GM21360 (cell line): Measurements from ENCODE around the gene ZNF521.
A peak's percentile ranks its signal among the peaks of the same experiment; 100 is the strongest.

Source experiments
- ATAC-seq: cut with Tn5 transposase; IDR thresholded peaks from one replicate; pipeline ENCODE4 v1.9.1; 2021; ENCODE audit warnings: mild to moderate bottlenecking, moderate library complexity; ENCODE audit not compliant: unreplicated experiment

ZNF521 gene

DNA sequence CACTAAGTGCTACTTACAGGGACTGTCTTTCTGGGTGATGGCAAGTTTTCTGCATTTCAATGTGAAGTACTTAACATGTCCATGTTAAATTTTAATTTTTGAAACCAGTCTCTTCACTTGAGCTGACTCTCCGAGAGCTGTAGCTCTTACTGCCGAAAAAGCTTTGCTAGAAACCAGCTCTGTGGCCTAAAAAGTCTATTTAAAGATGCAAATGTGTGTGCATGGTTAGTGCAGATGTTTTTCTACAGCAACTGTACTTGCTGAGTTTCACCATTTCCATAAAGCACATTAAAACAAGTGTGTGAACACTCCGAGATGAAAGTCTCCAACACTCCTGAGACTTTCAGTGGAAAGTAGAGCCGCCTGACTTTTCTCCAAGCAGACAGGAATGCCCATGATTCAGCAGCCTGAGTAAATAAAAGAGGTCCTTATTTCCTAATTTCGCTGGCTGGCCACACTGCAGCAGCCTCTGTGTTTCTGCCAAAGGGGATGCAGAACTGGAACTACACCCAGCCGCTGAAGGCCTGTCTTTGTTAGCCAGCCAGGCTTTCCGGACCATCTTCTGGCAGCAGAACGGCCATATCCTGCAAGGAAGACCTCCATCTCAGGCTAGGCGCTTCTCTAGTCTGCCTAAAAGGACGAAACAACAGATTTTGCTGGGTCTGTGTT is 121.2 kb downstream of the ZNF521 start:
- no peak for ATAC-seq

DNA sequence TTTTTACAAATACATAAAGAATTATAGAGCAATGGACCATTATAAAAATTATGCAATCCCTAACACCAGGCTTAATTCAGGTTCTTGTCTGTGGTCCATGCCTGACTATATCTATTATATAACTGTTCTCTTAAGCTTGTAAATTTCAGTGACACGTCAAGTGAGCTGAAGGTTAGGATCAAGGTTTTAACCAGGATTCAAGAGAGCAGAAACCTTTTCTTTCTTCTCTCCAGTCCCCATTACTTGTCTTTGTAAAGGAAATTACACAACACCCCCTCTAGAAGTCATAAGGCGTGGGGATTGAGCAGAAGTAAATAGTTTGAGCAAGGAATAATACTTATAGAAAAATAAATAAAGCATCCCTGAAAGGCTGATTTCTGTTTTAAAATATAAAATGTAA is 122.0 kb downstream of the ZNF521 start:
- ATAC-seq = no peak

DNA sequence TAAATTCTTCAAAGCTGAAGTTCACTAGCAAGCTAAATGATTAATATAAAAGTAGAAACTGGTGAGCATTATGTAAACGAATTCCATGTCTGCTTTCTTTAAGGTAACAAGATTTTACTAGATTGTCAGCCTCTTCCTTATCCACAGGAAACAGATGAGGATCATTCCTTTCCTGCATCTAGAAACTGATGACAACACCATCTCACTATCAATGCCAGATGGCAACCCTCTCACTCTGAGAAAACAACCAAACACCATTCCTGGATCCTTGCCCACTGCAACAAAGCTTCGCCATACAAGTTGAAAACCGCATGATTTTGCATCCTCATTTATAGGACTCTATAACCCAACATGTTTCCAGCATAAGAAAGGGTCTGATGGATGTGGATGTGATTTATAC is 122.9 kb downstream of the ZNF521 start:
- ATAC-seq = no peak

DNA sequence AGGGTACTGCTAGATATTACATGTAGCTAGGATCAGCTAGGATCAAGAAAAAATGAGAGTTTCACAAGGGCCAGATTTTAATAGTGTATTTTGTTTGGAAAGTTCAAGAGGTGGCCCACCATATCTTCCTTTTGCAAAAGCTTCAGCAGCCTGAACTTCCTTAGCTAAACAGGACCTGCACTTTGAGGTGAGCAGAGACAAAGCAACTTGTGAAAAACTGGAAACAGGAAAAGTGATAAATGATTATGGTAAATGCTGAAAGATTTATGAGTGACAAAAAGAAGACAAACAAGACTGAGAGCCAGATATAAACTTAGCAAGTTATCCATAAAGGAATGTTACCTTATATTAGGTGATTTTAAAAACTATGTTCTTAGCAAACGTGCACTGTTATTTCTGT is 123.6 kb downstream of the ZNF521 start:
- no peak for ATAC-seq

DNA sequence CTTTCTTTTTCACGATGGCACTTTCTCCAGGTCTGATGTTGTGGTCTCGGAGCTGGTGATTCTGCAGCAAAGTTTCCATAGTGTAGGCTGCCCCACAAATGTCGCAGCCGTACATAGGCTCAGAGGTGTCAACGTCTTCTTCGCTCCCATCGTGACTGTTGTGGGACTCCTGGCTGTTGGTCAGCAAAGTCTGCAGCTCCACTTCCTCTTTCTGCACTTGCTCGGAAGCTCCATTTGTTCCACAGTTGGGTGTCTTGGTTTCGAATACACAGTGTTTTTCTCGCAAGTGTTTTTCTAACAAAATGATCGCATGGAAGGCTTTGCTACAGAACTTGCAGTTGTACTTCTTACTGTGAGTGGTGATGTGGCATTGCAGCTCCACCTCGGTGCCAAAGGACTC is 126.8 kb downstream of the ZNF521 start:
- no peak for ATAC-seq

DNA sequence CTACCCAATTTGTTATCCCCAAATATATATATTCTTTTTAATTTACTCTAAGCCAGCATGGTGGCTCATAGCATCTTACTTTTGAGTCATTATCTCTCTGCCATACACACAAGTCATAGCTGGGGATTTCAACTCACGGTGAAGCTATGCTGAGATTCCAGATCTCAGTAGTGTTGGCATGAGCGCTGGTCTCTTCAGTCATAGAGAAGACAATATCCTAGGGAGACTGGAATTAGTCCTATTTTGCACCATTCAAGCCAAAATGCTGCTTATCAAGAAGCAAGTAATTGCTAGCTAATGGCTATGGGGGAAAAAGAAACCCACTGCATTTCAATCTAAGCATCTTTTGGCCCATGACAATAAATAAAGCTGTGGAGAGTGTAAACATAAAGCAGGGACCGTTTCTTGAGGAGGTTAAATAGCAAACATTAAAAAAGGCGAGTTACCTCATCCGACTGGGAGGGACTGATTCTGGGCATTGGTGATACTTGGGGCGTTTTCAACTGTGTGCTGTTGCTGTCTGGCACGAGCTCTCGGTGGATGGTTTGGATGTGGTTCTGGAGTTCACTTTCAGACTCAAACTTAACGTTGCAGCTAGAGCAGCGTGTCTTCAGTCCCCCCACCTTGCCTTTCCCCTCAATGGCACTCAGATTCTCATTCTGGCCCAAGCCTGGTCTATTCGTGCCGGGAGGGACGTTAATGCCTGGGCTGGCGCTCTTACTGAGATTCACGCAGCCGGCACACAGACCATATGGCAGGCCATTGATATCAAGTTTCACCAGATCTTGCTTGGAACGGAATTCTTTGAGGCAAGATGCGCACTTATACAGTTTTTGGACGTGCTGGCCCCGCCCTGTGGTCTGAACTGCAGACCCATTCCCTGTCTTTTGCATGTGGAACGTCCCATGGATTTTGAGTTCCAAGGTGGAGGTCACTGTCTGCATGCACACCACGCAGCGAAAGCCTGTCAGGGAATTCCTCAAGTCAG is 127.8 kb downstream of the ZNF521 start:
- no peak for ATAC-seq

DNA sequence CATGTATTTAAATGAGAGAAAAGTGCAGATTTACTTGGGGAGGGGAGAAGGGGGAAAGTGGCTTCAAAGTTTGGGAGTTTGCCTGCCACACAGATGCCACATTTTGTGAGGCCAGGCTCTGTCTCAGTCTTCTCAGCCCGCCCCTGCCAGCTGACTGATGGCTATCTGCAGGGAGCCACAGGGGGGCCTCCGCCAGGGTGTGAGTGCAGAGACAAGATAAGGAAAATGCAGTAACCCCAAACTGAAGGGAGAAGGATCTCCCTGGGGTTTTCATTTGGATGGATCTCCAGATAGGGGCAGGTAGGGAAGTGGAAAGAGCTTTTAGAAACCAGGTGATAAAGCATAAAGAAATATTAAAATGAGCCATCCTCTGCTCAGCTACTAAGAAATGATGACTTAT is 128.8 kb downstream of the ZNF521 start:
- no peak for ATAC-seq

DNA sequence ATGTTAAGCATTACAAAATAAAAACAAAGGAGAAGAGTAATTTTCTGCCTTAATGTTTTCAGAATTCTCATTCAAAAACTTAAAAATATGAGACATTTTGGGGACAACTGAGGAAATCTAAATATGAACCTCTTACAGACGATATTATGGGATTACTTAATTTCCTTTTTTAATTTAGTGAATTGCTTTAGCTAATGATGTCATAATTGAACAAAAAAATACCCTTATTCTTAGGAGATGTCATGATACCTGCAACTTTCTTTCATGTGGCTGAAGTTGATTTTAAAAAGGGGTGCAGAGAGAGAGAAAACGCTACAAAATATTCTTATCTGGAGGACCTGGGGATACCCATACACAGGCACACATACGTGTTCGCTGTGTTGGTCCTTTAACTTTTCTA is 129.3 kb downstream of the ZNF521 start:
- no peak for ATAC-seq

DNA sequence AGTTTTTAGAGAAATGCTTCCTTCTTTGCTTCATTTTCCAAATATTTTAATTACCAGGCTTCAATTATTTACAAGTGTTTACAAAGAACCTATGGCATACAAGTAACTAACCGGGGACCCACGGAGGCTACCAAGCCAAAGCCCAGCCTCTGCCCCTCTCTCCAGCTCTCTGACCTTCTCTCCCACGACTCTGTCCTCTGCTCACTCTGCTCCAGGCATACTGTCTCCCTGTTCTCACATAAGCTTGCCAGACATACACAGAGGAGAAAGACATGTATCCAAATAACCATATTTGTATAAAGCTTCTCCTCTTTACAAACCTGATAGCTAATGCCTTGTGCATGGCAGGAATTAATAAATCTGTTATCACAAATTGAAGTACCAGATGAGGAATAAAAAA is 141.3 kb downstream of the ZNF521 start:
- no peak for ATAC-seq

DNA sequence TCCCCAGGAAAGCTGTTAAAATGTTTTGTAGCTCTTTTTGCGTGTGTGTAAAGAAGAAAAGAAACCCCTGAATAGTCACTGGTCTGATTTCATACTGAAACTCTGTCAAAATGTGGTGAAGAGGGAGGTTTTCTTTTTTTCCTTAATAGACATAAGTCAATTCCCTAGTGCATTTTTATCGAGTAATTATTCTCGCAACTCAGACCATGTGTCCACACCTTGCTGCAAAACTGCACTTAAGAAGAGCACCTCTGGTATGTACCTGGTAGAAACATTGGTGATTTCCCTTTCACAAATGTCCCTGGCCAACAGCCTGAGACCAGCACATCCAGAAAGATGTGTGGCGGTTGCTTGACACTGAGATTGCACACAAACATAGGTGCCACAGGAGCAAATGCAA is 159.9 kb downstream of the ZNF521 start:
- no peak for ATAC-seq

DNA sequence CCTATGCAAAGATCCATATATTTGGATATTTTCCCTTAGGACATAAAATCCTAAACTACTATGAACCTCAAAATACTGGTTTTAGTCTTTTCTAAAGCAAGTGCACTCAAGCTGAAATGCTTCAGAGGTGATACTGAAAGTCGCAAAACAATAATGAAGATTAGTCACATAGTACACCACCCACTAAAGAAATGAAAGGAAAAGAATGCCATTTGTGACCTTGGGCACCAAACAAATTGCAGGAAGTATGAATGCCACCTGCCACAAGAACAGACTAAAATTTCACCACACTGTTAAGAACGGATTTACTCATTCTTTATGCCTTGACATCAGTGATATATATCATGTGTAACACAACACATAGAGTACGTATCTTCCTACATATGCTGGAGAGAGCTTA is 161.5 kb downstream of the ZNF521 start:
- ATAC-seq = peak; percentile 67

DNA sequence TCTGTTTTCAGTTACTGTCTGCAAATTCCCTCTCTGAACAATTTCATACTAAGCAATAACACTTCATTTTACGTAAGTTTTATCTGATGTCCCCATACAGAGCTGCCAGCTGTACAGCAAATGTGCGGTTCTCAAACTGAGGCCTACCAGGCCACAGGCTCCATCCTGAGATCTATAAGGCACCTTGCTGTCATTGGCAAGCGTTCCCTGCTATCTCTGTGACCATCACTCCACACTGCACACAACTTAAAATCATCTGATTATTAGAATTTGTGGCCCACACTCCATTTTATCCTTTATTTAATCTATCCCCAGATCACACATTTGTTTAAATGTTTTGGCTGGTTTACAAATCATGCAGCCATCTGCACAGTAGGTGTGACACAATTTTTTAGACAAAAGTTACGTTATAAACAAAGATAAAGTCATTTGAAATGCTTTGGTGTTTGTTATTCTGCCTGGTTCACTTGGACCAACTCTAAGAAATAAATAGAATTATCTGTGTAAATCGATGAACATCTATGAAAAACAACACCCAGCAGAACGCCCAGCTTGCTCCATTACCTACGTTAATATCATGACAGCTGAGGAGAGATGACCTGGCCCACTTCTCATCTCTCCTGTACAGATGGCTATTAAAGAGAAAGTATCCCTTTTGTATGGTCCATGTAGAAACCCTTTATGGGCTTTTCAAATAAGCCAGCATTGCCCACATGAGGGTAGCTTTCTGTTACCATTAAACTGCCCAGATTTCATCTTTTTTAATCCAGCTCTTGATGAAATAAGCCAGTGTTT is 162.4 kb downstream of the ZNF521 start:
- ATAC-seq = no peak

DNA sequence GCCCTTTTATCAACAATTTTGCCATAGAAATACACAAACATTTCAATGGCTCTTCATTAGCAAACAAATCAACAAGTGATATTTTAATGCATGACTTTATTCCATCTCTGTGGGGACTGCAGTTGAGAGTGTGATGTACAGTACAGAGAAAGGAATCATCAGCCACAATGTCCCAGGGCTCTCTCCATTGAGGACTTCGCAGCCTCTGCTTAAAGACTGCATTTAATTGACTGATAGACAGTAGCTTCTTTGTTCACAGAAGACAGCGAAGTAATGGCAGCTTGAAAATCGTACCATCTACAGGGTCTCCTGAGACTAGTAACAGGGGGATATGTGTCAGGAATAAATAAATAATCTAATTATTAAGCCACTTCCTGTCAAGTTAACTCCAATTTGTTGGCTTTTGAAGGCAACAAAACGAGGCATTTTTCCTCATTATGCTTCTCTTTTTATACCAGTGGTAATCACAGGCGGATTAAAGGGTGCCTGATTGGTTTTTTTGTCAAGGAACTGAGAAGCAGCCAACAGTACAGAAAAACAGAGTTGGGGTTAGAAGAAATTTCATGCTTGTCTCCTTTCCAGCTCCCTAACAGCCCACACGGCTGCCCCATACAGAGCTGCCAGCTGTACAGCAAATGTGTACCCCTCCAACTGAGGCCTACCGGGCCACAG is 164.3 kb downstream of the ZNF521 start:
- no peak for ATAC-seq

DNA sequence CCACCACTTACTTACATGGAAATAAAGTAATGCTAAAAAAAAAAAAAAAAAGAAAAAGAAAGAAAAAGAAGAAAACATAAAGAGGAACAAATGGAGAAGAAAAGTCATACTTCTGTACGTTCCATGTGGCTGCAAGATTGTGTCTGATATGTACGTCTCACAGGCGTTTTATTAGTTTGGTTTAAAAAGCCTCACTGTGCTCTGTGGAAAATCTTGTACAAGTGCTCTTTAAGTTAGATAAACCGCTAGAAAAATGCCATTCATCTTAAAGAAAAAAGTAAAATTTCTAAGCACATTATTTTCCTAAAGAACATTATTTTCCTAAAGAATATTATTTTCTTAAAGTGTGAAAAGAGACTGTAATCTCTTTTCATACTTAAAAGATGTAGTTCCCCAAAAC is 165.1 kb downstream of the ZNF521 start:
- ATAC-seq = no peak

DNA sequence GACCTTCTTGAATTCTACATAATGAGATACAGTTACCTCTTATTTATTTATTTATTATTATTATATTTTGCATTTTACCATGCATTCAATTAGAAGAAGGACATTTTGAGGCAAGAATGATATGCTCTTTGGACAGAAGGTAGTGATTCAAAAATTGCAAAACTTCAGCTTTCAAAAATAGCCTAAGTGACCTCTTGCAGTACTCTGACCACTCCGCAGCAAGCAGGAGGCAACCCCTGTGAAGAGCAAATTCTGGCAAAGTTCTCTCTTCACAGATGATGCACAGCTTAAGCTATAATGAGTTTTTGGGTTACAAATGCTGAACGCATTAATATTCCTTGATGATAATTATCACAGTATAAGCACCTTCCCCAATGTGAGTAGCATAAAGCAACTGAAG is 170.0 kb downstream of the ZNF521 start:
- ATAC-seq = no peak

DNA sequence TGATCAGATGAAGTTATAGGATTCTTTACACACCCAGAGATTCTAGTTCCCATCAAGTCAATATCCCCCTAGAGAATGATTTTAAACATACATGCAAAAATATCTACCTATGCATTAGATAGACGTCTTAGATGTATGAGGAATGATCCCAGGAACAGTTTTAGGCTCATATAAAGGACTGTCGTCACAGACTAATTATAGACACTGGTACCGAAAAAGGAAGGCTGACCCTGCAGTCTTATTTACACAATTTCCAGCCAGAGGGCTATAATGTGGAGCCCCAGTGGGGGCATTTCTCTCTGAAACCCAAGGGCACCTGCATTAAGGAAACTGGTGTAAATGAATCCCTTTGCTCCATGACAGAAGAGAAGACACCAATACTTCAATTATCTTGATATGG is 170.4 kb downstream of the ZNF521 start:
- no peak for ATAC-seq

DNA sequence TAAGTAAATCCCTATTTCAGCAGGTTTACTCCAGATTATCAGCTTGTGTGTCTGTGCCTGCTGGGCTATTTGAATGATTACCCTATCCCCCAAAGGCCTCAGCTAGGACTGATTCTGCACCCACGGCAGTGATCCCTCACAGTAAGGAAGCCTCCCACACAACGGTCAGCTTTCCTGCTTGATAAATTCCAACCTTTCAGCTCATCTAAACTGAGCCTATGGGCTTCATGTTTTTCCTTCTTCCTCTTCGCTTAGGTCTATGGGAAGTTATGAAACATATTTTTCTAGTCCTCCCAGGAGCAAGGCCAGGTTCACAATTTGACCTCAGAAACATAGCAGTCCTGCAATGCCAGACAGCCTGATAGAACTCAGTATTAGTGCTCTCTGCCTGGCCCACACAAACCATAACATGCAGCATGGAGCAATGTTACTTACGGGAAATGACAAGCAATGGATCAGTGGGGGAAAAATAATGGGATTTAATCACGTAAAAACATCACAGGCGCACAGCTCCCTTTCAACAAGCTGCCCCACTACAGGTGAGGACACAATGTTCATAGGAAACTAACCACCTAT is 170.9 kb downstream of the ZNF521 start:
- no peak for ATAC-seq

DNA sequence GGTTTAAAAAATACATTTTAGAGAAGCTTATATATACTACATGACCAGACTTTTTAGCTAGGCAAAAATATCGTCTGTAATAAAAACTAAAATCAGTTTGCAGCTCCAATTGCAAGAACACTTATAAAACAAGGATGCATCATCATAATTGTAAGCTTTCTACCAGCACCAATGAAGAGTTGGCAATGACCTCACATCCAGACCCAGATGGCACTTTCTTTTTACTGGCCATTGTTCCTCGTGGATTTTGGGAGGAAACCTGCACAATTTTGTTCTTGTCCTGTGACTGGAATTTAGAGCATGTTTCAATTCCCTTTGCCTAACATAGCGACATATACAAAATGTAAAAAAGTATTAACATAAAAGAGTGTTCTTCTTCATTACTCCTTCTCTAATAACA is 174.3 kb downstream of the ZNF521 start:
- no peak for ATAC-seq

DNA sequence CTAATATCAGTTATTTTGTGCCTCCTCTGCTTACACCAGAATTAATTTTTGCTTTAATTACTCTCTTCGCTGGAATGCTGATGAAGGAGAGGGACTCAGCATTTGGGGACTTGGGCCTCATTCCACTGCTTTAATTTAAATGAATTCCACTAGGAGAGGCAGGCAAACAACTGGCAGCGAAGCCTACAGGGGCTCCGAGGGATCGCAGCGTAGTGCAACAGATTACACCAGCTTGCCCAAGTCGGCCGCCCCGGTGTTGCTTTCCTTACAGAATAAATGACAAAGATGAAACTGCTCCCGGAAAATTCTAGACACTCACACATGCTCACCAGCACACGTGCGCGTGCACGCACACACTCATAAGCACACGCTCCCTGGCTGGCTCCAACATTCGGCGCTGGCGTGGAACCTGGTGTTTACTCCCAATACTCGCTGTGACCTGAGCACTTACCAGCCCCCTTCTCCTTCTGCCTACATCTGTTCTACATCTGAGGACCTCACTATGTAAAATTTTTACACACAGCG is 175.4 kb downstream of the ZNF521 start:
- no peak for ATAC-seq
